AG20443 (cell line): ENCODE measurements around the gene MSH6.
A peak's percentile ranks its signal among the peaks of the same experiment; 100 is the strongest.

Source experiments
- DNase-seq: peaks from one replicate; pipeline ENCODE4 v3.0.0; 2012; ENCODE audit warnings: low spot score, mixed read lengths

Gene MSH6

GRCh38 chr2:47783486-47784351, 774 bp downstream of the MSH6 start:
- peak; percentile 83 for DNase-seq

DNA sequence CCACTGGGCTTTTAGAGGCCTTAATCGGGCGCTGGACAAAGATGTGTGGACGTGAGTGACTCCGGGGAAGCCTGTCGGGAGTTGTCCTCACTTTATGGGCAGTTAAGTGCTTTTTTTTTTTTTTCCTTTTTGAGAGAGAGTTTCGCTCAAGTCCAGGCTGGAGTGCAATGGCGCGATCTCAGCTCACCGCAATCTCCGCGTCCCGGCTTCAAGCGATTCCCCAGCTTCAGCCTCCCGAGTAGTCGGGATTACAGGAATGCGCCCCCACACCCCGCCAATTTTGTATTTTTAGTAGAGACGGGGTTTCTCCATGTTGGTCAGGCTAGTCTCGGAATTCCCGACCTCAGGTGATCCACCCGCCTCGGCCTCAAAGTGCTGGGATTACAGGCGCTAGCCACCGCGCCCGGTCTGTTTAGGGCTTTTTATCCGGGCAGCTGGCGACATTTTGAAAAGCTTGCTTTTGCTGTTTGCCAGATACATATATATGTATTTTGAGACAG, 1.5 kb downstream of the MSH6 start:
- no peak for DNase-seq

DNA sequence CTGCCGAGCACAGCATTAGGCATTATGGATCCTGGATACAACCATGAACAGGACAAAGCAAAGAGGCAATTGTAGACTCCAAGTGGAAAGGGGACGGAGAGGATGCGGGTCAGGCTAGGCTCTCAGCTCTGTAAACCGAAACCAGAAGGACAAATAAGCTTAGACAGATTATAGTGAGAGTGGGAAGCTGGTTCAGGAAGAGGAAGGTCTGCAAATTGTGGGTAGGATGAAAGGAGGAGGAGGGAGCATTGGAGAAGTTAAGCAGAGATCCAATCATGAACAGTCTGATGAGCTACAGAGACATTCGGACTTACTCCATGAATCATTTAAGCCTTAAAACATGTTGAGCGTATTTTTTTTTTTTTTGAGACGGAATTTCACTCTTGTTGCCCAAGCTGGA, 3.0 kb downstream of the MSH6 start:
- DNase-seq, result no peak

GRCh38 chr2:47796090-47796697, 13.2 kb downstream of the MSH6 start:
- DNase-seq, result no peak

GRCh38 chr2:47798631-47799030, 15.7 kb downstream of the MSH6 start:
- no peak for DNase-seq

- DNase-seq, result no peak
These were observed 16.2 kb downstream of the MSH6 start for GRCh38 chr2:47799031-47799609.

GRCh38 chr2:47801118-47801517, 18.2 kb downstream of the MSH6 start:
- DNase-seq, result no peak

- no peak for DNase-seq
These were observed 20.4 kb downstream of the MSH6 start for GRCh38 chr2:47803363-47803762.

GRCh38 chr2:47803770-47804169, 20.8 kb downstream of the MSH6 start:
- no peak for DNase-seq

DNA sequence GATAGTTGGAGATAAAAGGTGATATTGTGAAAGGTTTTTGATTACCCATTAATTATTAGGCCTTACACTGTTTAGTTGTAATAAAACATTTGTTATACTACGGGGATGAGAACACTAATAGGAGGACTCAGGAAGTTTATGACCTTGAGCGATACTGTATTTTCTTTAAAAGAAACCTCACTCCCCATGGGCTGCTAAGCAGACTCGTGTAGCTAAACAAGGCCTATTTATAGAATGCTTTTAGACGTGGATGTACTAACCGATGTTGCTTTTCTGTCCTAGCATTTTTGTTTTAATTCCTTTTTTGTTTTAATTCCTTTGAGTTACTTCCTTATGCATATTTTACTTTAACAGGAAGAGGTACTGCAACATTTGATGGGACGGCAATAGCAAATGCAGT, 22.9 kb downstream of the MSH6 start:
- DNase-seq, result no peak

- DNase-seq, result no peak
These were observed 25.7 kb downstream of the MSH6 start for GRCh38 chr2:47808614-47809013.

DNA sequence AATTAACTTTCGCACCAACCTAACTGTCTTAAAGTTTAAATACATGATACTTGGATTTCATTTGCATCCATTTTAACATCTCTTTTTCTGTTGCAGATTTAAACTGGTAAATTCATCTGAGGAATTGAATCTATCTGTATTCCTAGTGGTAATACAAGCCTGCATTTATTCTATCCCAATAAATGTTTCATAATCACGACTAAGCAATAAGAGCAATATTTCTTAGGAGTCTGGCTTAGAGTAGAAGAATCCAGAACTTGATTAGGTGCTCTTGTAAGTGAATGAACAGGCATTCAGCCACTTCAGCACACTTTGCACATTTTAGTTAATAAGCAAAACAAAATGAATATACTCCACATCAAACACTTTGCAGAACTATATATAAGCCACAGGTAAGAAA, 27.0 kb downstream of the MSH6 start:
- no peak for DNase-seq

GRCh38 chr2:47810850-47811249, 27.9 kb downstream of the MSH6 start:
- DNase-seq, result no peak

DNA sequence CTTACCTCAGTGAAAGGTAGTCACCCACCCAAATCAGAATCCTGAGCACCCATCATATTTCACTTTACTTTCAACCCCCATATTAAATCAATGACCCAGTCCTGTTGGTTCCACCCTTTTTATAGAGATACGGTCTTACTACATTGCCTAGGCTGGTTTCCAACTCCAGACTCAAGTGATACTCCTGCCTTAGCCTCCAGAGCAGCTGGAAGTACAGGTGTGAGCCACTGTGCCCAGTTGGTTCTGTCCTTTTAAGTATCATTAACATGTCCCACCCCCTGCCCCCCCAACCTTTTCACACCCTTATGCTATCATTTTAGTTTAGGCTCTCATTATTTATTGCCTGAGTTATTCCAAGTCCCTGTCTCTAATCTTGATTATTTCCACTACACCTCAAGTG, 28.7 kb downstream of the MSH6 start:
- no peak for DNase-seq

DNA sequence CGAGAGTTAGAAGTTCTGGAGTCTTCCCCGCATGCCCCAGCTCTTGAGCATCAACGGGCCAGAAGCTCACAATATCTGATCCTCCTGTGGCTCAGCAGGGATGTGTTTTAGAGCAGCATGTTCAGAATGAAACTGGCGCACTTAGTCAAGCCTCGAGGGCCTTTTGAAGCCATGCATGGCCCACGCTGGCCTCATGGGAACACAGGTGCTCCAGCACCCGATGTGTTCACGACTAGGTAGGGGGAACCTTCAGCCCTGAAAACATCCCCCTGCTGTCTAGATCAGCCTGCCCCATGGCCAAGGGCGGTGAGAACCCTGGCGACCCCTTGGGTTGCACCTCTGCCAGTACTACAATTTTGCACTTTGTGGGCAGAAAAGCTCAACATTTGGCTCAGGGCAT, 32.8 kb downstream of the MSH6 start:
- DNase-seq, result no peak

GRCh38 chr2:47818777-47819176, 35.8 kb downstream of the MSH6 start:
- DNase-seq, result no peak

DNA sequence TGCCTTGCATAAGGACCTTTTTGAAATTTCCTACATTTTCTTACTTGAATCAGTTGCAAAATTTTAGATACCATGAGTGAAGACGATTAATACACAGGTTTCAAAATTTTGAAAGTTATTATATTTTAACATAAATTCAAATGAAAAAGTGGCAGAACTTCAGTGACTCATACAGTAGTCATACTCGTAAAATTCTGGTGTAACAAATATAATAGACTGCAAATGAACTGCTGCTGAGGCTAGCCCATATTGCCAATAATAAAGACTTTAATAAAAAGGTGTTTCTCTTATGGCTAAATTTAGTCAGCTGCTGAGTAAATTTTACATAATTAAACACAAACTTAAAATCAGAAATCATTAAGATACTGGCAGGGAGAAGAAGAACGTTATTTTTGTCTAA, 36.9 kb downstream of the MSH6 start:
- no peak for DNase-seq

- DNase-seq, result no peak
These were observed 39.6 kb downstream of the MSH6 start for GRCh38 chr2:47822518-47822917.

- DNase-seq, result no peak
These were observed 50.6 kb downstream of the MSH6 start for GRCh38 chr2:47833516-47833968.

GRCh38 chr2:47838249-47838648, 55.3 kb downstream of the MSH6 start:
- DNase-seq, result no peak

- DNase-seq, result no peak
These were observed 55.7 kb downstream of the MSH6 start for GRCh38 chr2:47838686-47839085.

DNA sequence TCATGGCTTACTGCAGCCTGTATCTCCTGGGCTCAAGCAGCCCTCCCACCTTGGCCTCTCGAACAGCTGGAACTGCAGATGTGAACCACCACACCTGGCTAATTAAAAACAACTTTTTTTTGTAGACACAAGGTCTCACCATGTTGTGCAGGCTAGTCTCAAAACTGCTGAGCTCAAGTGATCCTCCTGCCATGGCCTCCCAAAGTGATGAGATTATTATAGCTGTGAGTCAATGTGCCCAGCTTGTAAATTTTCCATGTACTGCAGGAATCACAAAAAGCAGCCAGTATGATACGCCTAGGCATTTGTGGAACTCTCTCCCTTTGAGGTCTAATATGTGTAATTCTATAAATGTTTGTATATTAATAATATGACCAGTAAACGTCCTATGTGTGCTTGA, 59.9 kb downstream of the MSH6 start:
- no peak for DNase-seq

DNA sequence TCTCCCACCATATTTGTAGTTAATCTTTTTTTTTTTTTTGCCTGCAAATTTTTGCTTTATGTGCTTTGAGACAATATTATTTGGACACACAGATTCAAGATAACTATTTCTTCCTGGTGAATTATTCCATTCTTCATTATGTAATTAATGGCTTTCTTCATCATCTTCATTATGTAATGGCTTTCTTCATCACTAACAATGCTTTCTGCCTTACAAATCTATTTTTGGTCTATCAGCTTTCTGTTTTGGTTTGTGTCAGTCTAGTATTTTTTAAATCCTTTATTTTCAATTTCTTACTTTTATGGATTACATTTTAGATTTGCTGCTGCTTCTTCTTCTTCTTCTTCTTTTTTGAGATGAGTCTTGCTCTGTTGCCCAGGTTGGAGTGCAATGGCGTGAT, 60.5 kb downstream of the MSH6 start:
- no peak for DNase-seq
